Liver (tissue), 9 donors: ENCODE data around the gene CATSPER3. TPM values are rescaled to one million over a fixed set of nuclear protein-coding genes. Genes with fewer than 3 reads are reported as not detected.

Experiments used
- DNase-seq: peaks from one replicate; pipeline ENCODE4 v3.0.0-alpha.2; 2017; ENCODE audit warnings: low spot score
- H3K27ac ChIP-seq, 2 donors: one replicate each; pipeline ENCODE4 v1.7.0; 2013; ENCODE audit warnings: inconsistent platforms in 2 of 2, low read length in 2 of 2, control low read depth in 1 of 2, low read depth in 1 of 2, mild to moderate bottlenecking in 1 of 2
- H3K27me3 ChIP-seq, 4 donors: one replicate each; pipeline versions ENCODE4 v1.6.1 to v1.7.0; 2013; ENCODE audit warnings: low read length in 3 of 4, inconsistent platforms in 1 of 4, mild to moderate bottlenecking in 1 of 4, moderate library complexity in 1 of 4; ENCODE audit not compliant: control insufficient read depth in 4 of 4, insufficient read depth in 4 of 4
- H3K36me3 ChIP-seq, 4 donors: one replicate each; pipeline versions ENCODE4 v1.6.1 to v1.7.0; 2013; ENCODE audit warnings: low read length in 3 of 4, mild to moderate bottlenecking in 3 of 4, low read depth in 1 of 4, moderate library complexity in 1 of 4; ENCODE audit not compliant: control insufficient read depth in 4 of 4, insufficient read depth in 3 of 4
- H3K4me1 ChIP-seq, 4 donors: one replicate each; pipeline versions ENCODE4 v1.6.1 to v1.7.0; 2013; ENCODE audit warnings: low read length in 3 of 4, mild to moderate bottlenecking in 3 of 4, moderate library complexity in 1 of 4; ENCODE audit not compliant: control insufficient read depth in 4 of 4, insufficient read depth in 4 of 4
- H3K4me3 ChIP-seq, 3 donors: one replicate each; pipeline versions ENCODE4 v1.6.1 to v1.7.0; 2013; ENCODE audit warnings: low read length in 3 of 3, control low read depth in 1 of 3, low read depth in 1 of 3, mild to moderate bottlenecking in 1 of 3
- H3K9ac ChIP-seq, 2 donors: one replicate each; pipeline ENCODE4 v1.7.0; 2013; ENCODE audit warnings: low read length in 2 of 2, mild to moderate bottlenecking in 2 of 2, moderate library complexity in 2 of 2, control low read depth in 1 of 2, low read depth in 1 of 2
- H3K9me3 ChIP-seq, 4 donors: one replicate each; pipeline versions ENCODE4 v1.6.1 to v1.7.0; 2013; ENCODE audit warnings: low read length in 3 of 4; ENCODE audit not compliant: control insufficient read depth in 4 of 4
- EGR1 ChIP-seq, 2 donors: IDR thresholded peaks; 2 replicates each; pipeline ENCODE4 v1.6.1; 2016 to 2018; ENCODE audit warnings: antibody characterized with exemption in 2 of 2, low read depth in 2 of 2
- FOXA1 ChIP-seq: IDR thresholded peaks from 2 replicates; pipeline ENCODE4 v1.6.1; 2016; ENCODE audit warnings: antibody characterized with exemption
- FOXA2 ChIP-seq: IDR thresholded peaks from 2 replicates; pipeline ENCODE4 v1.6.1; 2016; ENCODE audit warnings: antibody characterized with exemption
- GABPA ChIP-seq, 2 donors: IDR thresholded peaks in 1 of 2; conservative IDR thresholded peaks in 1 of 2; 2 replicates each; pipeline ENCODE4 v1.6.1; 2016; ENCODE audit warnings: antibody characterized with exemption in 2 of 2, mild to moderate bottlenecking in 1 of 2, moderate library complexity in 1 of 2
- HNF4A ChIP-seq, 2 donors: conservative IDR thresholded peaks; 2 replicates each; pipeline ENCODE4 v1.6.1; 2016; ENCODE audit warnings: antibody characterized with exemption in 2 of 2, mild to moderate bottlenecking in 2 of 2
- HNF4G ChIP-seq: IDR thresholded peaks from 2 replicates; pipeline ENCODE4 v1.6.1; 2016; ENCODE audit warnings: antibody characterized with exemption
- JUND ChIP-seq, 2 donors: IDR thresholded peaks; 2 replicates each; pipeline ENCODE4 v1.6.1; 2016; ENCODE audit warnings: antibody characterized with exemption in 2 of 2
- NR2F2 ChIP-seq: IDR thresholded peaks from 2 replicates; pipeline ENCODE4 v1.6.1; 2016; ENCODE audit warnings: antibody characterized with exemption
- RAD21 ChIP-seq, 2 donors: IDR thresholded peaks; 2 replicates each; pipeline ENCODE4 v1.6.1; 2016; ENCODE audit warnings: antibody characterized with exemption in 2 of 2, mild to moderate bottlenecking in 2 of 2
- RXRA ChIP-seq, 2 donors: IDR thresholded peaks; 2 replicates each; pipeline ENCODE4 v1.6.1; 2017 to 2018; ENCODE audit warnings: antibody characterized with exemption in 2 of 2, mild to moderate bottlenecking in 1 of 2
- SP1 ChIP-seq: IDR thresholded peaks from 2 replicates; pipeline ENCODE4 v1.6.1; 2018; ENCODE audit warnings: antibody characterized with exemption, mild to moderate bottlenecking
- TAF1 ChIP-seq: conservative IDR thresholded peaks from 2 replicates; pipeline ENCODE4 v1.6.1; 2016; ENCODE audit warnings: antibody characterized with exemption, mild to moderate bottlenecking
- YY1 ChIP-seq: IDR thresholded peaks from 2 replicates; pipeline ENCODE4 v1.6.1; 2016; ENCODE audit warnings: antibody characterized with exemption, mild to moderate bottlenecking
- WGBS: extraction: QIAGEN DNeasy Blood & Tissue Kit; methylation state at CpG from one replicate; pipeline ENCODE4 v1.1.7; 2013; 5-methylcytosine and 5-hydroxymethylcytosine counted together
- polyA plus RNA-seq, 2 donors: library from polyadenylated mRNA; stranded (reverse) in 1 of 2; unstranded in 1 of 2; fragments of 200-250 nt in 1 of 2; fragments of >200 nt in 1 of 2; fragmentation: Nextera tagmentation in 1 of 2; extraction: Ambion mirVana in 1 of 2; gene quantifications; one replicate each; pipeline versions ENCODE4 v1.2.1 to v1.2.3, GENCODE V29; 2013 to 2015
- total RNA-seq, 2 donors: library from RNA; depleted of rRNA; stranded (reverse); fragments of >200 nt; gene quantifications; one replicate each; pipeline ENCODE4 v1.2.3, GENCODE V29; 2014
- TF ChIP-seq, protein P1 (sequence below): fragments of 150-350 bp; IDR thresholded peaks from 2 replicates; pipeline ENCODE4 v1.5.1; 2017; ENCODE audit warnings: improper control_type of control experiment, low read depth, low read length; ENCODE audit not compliant: missing input control
- TF ChIP-seq, protein P2 (sequence below): IDR thresholded peaks from 2 replicates; pipeline ENCODE4 v1.6.1; 2016; ENCODE audit warnings: antibody characterized with exemption
- TF ChIP-seq, protein P3 (sequence below): IDR thresholded peaks from 2 replicates; pipeline ENCODE4 v1.6.1; 2016; ENCODE audit warnings: antibody characterized with exemption
- TF ChIP-seq, protein P4 (sequence below): IDR thresholded peaks from 2 replicates; pipeline ENCODE4 v1.6.1; 2016; ENCODE audit warnings: antibody characterized with exemption
- TF ChIP-seq, protein P5 (sequence below): IDR thresholded peaks from 2 replicates; pipeline ENCODE4 v1.6.1; 2016; ENCODE audit warnings: antibody characterized with exemption, mild to moderate bottlenecking
- donor health status: healthy.
- donor health status: healthy.
- donor health status: healthy.
- donor health status: healthy.
- donor health status: healthy.

CATSPER3 gene
- total and polyA plus RNA-seq, 4 donors = 0.28 to 0.37 (median 0.34) TPM

DNA sequence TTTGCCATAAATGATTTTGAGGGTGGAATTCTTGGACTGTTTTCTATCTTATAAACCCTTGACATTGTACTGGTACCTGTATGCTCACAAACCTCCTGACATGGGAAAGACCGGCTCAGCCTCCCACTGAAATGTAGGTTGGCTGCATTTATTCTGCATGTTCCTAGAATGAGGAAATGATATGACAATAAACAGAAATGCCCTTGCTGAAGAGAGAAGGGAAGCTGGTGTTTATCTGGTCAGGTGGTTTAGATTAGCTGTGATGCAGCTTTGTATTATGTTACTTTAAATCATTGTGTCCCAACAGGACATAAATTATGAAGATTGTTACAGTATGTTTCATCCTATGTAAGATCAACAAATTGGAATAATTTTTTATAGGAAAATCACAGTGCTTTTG lies 23.1 kb upstream of the CATSPER3 start:
- no peak for DNase-seq
- no peaks in the 10 kb centered on the region for H3K4me1 ChIP-seq
- H3K36me3 ChIP-seq = peaks cover 0 to 6% (median 0%) of the 10 kb centered on the region in 4 donors
- H3K9me3 ChIP-seq = no peaks in the 10 kb centered on the region
- H3K27me3 ChIP-seq = no peaks in the 10 kb centered on the region
- TF ChIP-seq, protein P1, sequence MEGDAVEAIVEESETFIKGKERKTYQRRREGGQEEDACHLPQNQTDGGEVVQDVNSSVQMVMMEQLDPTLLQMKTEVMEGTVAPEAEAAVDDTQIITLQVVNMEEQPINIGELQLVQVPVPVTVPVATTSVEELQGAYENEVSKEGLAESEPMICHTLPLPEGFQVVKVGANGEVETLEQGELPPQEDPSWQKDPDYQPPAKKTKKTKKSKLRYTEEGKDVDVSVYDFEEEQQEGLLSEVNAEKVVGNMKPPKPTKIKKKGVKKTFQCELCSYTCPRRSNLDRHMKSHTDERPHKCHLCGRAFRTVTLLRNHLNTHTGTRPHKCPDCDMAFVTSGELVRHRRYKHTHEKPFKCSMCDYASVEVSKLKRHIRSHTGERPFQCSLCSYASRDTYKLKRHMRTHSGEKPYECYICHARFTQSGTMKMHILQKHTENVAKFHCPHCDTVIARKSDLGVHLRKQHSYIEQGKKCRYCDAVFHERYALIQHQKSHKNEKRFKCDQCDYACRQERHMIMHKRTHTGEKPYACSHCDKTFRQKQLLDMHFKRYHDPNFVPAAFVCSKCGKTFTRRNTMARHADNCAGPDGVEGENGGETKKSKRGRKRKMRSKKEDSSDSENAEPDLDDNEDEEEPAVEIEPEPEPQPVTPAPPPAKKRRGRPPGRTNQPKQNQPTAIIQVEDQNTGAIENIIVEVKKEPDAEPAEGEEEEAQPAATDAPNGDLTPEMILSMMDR = no peak
- TF ChIP-seq RAD21 (IDR thresholded peaks at IDR 0.05) = no peak
- no peak for TF ChIP-seq HNF4G
- TF ChIP-seq TAF1 = no peak
- TF ChIP-seq FOXA1 = no peak
- TF ChIP-seq RXRA (IDR thresholded peaks at IDR 0.05) = no peak
- TF ChIP-seq HNF4A (conservative IDR thresholded peaks at IDR 0.05) = no peak
- TF ChIP-seq SP1 = no peak
- TF ChIP-seq YY1 = no peak
- TF ChIP-seq, protein P2, sequence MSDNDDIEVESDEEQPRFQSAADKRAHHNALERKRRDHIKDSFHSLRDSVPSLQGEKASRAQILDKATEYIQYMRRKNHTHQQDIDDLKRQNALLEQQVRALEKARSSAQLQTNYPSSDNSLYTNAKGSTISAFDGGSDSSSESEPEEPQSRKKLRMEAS = no peak
- no peak for TF ChIP-seq EGR1 (IDR thresholded peaks at IDR 0.05; ENCODE audit: low read depth in 2 of 2)
- TF ChIP-seq, protein P3, sequence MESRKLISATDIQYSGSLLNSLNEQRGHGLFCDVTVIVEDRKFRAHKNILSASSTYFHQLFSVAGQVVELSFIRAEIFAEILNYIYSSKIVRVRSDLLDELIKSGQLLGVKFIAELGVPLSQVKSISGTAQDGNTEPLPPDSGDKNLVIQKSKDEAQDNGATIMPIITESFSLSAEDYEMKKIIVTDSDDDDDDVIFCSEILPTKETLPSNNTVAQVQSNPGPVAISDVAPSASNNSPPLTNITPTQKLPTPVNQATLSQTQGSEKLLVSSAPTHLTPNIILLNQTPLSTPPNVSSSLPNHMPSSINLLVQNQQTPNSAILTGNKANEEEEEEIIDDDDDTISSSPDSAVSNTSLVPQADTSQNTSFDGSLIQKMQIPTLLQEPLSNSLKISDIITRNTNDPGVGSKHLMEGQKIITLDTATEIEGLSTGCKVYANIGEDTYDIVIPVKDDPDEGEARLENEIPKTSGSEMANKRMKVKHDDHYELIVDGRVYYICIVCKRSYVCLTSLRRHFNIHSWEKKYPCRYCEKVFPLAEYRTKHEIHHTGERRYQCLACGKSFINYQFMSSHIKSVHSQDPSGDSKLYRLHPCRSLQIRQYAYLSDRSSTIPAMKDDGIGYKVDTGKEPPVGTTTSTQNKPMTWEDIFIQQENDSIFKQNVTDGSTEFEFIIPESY = no peak
- TF ChIP-seq, protein P4, sequence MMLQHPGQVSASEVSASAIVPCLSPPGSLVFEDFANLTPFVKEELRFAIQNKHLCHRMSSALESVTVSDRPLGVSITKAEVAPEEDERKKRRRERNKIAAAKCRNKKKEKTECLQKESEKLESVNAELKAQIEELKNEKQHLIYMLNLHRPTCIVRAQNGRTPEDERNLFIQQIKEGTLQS = no peak
- no peak for TF ChIP-seq FOXA2
- TF ChIP-seq, protein P5, sequence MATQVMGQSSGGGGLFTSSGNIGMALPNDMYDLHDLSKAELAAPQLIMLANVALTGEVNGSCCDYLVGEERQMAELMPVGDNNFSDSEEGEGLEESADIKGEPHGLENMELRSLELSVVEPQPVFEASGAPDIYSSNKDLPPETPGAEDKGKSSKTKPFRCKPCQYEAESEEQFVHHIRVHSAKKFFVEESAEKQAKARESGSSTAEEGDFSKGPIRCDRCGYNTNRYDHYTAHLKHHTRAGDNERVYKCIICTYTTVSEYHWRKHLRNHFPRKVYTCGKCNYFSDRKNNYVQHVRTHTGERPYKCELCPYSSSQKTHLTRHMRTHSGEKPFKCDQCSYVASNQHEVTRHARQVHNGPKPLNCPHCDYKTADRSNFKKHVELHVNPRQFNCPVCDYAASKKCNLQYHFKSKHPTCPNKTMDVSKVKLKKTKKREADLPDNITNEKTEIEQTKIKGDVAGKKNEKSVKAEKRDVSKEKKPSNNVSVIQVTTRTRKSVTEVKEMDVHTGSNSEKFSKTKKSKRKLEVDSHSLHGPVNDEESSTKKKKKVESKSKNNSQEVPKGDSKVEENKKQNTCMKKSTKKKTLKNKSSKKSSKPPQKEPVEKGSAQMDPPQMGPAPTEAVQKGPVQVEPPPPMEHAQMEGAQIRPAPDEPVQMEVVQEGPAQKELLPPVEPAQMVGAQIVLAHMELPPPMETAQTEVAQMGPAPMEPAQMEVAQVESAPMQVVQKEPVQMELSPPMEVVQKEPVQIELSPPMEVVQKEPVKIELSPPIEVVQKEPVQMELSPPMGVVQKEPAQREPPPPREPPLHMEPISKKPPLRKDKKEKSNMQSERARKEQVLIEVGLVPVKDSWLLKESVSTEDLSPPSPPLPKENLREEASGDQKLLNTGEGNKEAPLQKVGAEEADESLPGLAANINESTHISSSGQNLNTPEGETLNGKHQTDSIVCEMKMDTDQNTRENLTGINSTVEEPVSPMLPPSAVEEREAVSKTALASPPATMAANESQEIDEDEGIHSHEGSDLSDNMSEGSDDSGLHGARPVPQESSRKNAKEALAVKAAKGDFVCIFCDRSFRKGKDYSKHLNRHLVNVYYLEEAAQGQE = no peak
- WGBS = 76% methylated on average over 1 of the region's 1 CpG
- no peak overlapping the region for H3K9ac ChIP-seq
- no peak overlapping the region for H3K27ac ChIP-seq
- no peak overlapping the region for H3K4me3 ChIP-seq

DNA sequence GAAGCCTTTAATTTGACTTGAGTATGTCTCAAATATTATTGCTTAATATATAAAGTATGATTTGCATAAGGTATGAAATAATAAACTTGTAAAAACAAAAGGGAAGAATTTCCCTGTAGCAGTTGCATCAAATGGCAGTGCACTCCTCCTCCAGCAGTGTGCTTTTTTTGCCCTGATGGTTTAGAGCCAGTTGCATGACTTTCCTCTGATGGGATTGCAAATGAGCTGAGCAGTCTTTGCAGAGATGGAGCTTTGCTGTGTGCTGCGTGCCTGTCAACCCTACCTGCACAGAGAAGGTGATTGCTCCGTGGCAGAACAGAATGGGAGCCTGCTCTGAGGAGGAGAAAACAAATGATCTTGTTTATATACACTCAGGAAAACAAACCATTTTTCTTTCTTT lies 22.7 kb upstream of the CATSPER3 start:
- no peaks in the 10 kb centered on the region for H3K27me3 ChIP-seq
- no peak overlapping the region for H3K4me3 ChIP-seq
- H3K9ac ChIP-seq = no peak overlapping the region
- H3K27ac ChIP-seq = no peak overlapping the region
- H3K36me3 ChIP-seq = peaks cover 0 to 3% (median 0%) of the 10 kb centered on the region in 4 donors
- H3K4me1 ChIP-seq = no peaks in the 10 kb centered on the region
- DNase-seq = no peak
- WGBS = 95% methylated on average over 2 of the region's 2 CpGs
- no peaks in the 10 kb centered on the region for H3K9me3 ChIP-seq
- no peak for TF ChIP-seq YY1
- no peak for TF ChIP-seq JUND (IDR thresholded peaks at IDR 0.05)
- no peak for TF ChIP-seq RXRA (IDR thresholded peaks at IDR 0.05)
- no peak for TF ChIP-seq NR2F2
- no peak for TF ChIP-seq EGR1 (IDR thresholded peaks at IDR 0.05; ENCODE audit: low read depth in 2 of 2)
- TF ChIP-seq RAD21 (IDR thresholded peaks at IDR 0.05) = no peak
- no peak for TF ChIP-seq SP1
- no peak for TF ChIP-seq FOXA2
- TF ChIP-seq, protein P3 = no peak
- no peak for TF ChIP-seq GABPA (IDR thresholded peaks at IDR 0.05 in 1 of 2, conservative IDR thresholded peaks at IDR 0.05 in 1 of 2)
- TF ChIP-seq, protein P2 = no peak
- TF ChIP-seq, protein P4 = no peak
